Mesendoderm (in vitro differentiated cells): Measurements from ENCODE around the gene PCYOX1L.

Experiments used
- DNase-seq: peaks from one replicate; pipeline ENCODE4 v3.0.0; 2013
- H2AK5ac ChIP-seq: 2 replicates; pipeline ENCODE4 v1.6.1; 2013; ENCODE audit warnings: low read length, inconsistent platforms
- H2BK120ac ChIP-seq: 2 replicates; pipeline ENCODE4 v1.6.1; 2013; ENCODE audit warnings: low read depth, mild to moderate bottlenecking, low read length, moderate library complexity, mixed read lengths
- H2BK15ac ChIP-seq: replicated peaks from 2 replicates; pipeline ENCODE4 v1.6.1; 2013; ENCODE audit warnings: low read depth, mild to moderate bottlenecking, moderate library complexity
- H2BK5ac ChIP-seq: 2 replicates; pipeline ENCODE4 v1.6.1; 2013; ENCODE audit warnings: low read length, inconsistent platforms
- H3K18ac ChIP-seq: 2 replicates; pipeline ENCODE4 v1.6.1; 2013; ENCODE audit warnings: mild to moderate bottlenecking, low read length, mixed read lengths
- H3K23ac ChIP-seq: one replicate; pipeline ENCODE4 v1.6.1; 2013; ENCODE audit warnings: low read length
- H3K27ac ChIP-seq: 2 replicates; pipeline ENCODE4 v1.5.1; 2013; ENCODE audit warnings: low read depth, mild to moderate bottlenecking, inconsistent platforms, low read length, moderate library complexity
- H3K27me3 ChIP-seq: 2 replicates; pipeline ENCODE4 v1.6.1; 2013; ENCODE audit warnings: low read length, control low read depth, mild to moderate bottlenecking, inconsistent platforms; ENCODE audit not compliant: insufficient read depth, poor library complexity
- H3K36me3 ChIP-seq: 2 replicates; pipeline ENCODE4 v1.6.1; 2013; ENCODE audit warnings: low read length, inconsistent platforms; ENCODE audit not compliant: control insufficient read depth, insufficient read depth
- H3K4ac ChIP-seq: one replicate; pipeline ENCODE4 v1.6.1; 2013; ENCODE audit warnings: low read depth, mild to moderate bottlenecking, low read length, moderate library complexity
- H3K4me1 ChIP-seq: 2 replicates; pipeline ENCODE4 v1.6.1; 2013; ENCODE audit warnings: low read depth, low read length, inconsistent platforms; ENCODE audit not compliant: control insufficient read depth
- H3K4me2 ChIP-seq: 2 replicates; pipeline ENCODE4 v1.6.1; 2013; ENCODE audit warnings: low read length
- H3K4me3 ChIP-seq: 2 replicates; pipeline ENCODE4 v1.5.1; 2013; ENCODE audit warnings: mild to moderate bottlenecking, low read length
- H3K56ac ChIP-seq: one replicate; pipeline ENCODE4 v1.6.1; 2013; ENCODE audit warnings: low read length
- H3K79me1 ChIP-seq: 2 replicates; pipeline ENCODE4 v1.6.1; 2013; ENCODE audit warnings: low read length, inconsistent platforms
- H3K79me2 ChIP-seq: 2 replicates; pipeline ENCODE4 v1.6.1; 2013; ENCODE audit warnings: mild to moderate bottlenecking, low read length; ENCODE audit not compliant: control insufficient read depth, insufficient read depth
- H3K9ac ChIP-seq: 2 replicates; pipeline ENCODE4 v1.6.1; 2013; ENCODE audit warnings: low read length, inconsistent platforms
- H4K5ac ChIP-seq: one replicate; pipeline ENCODE4 v1.6.1; 2013; ENCODE audit warnings: low read length
- H4K8ac ChIP-seq: one replicate; pipeline ENCODE4 v1.6.1; 2013; ENCODE audit warnings: low read depth, mild to moderate bottlenecking, control low read depth, low read length, moderate library complexity
- WGBS: extraction: QIAGEN DNeasy Blood & Tissue Kit; methylation state at CpG from one replicate; pipeline ENCODE4 v1.1.7; 2013; ENCODE audit warnings: low lambda C conversion rate, missing lambda C conversion rate; ENCODE audit not compliant: insufficient coverage; ENCODE audit errors: extremely low coverage; 5-methylcytosine and 5-hydroxymethylcytosine counted together

PCYOX1L gene

GRCh38 chr5:149418910-149419531 is 61.2 kb downstream of the PCYOX1L start:
- H3K4me2 ChIP-seq, result no peak overlapping the region
- H3K56ac ChIP-seq, result no peak overlapping the region
- no peak overlapping the region for H4K8ac ChIP-seq
- no peaks in the 10 kb centered on the region for H3K36me3 ChIP-seq
- H3K4me3 ChIP-seq, result no peak overlapping the region
- H3K27me3 ChIP-seq, result no peaks in the 10 kb centered on the region
- no peaks in the 10 kb centered on the region for H3K79me1 ChIP-seq
- H3K79me2 ChIP-seq, result no peaks in the 10 kb centered on the region
- no peak overlapping the region for H3K27ac ChIP-seq
- no peak overlapping the region for H3K18ac ChIP-seq
- H3K23ac ChIP-seq, result no peak overlapping the region
- no peak overlapping the region for H2AK5ac ChIP-seq
- DNase-seq, result no peak
- WGBS, result no CpG with 5 or more reads among the region's 6 CpGs
- H3K4ac ChIP-seq, result no peak overlapping the region
- H2BK5ac ChIP-seq, result no peak overlapping the region
- H2BK15ac ChIP-seq, result no peak overlapping the region
- H2BK120ac ChIP-seq, result no peak overlapping the region
- H3K9ac ChIP-seq, result no peak overlapping the region
- H4K5ac ChIP-seq, result no peak overlapping the region
- peaks cover 11% of the 10 kb centered on the region for H3K4me1 ChIP-seq
